ENCODE results near the gene CSTPP1.
"Not testable (repeated sequence)": the region's sequence is repeated elsewhere in the genome, so short reads cannot be mapped to it uniquely, and the experiment has no call there.

The CSTPP1 gene

DNA sequence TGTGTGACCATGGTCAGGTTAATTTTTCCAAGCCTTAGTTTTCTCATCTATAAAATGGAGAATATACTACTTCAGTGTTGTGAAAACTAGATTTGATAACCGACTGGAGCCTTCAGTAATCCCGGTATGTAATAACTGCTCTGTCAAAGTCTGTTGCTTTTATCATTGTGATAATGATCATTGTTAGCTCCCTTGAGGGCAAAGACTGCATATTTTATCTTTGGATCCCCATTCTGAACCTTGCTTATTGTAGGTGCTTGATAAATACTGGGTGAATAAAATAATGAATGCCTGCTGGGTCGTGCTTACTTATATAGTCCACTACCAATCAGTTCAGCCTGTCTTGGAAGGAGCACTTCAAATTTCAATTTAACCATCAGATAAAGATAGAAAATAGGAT lies 134.8 kb downstream of the CSTPP1 start:
- no peak for DNase-seq (ENCODE audit: low spot score)
- H3K9me3 Mint-ChIP-seq: no peaks in the 10 kb centered on the region
- H3K4me1 Mint-ChIP-seq (ENCODE audit: low read depth): no peaks in the 10 kb centered on the region

GRCh38 chr11:47071791-47072261 lies 135.3 kb downstream of the CSTPP1 start:
- no peak for DNase-seq (ENCODE audit: low spot score)
- H3K9me3 Mint-ChIP-seq: no peaks in the 10 kb centered on the region
- no peak overlapping the region for H3K27ac Mint-ChIP-seq
- H3K4me3 Mint-ChIP-seq: no peak overlapping the region
- no peaks in the 10 kb centered on the region for H3K36me3 Mint-ChIP-seq (ENCODE audit: low read depth)
- peaks cover 3% of the 10 kb centered on the region for H3K27me3 Mint-ChIP-seq (ENCODE audit: low read depth)
- no peaks in the 10 kb centered on the region for H3K4me1 Mint-ChIP-seq (ENCODE audit: low read depth)

More for the DNA sequence above, 134.8 kb downstream of the CSTPP1 start:
- H3K27me3 Mint-ChIP-seq (ENCODE audit: low read depth): peaks cover 3% of the 10 kb centered on the region
- H3K27ac Mint-ChIP-seq: no peak overlapping the region
- H3K4me3 Mint-ChIP-seq: no peak overlapping the region
- H3K36me3 Mint-ChIP-seq (ENCODE audit: low read depth): no peaks in the 10 kb centered on the region

- H3K4me3 Mint-ChIP-seq: no peak overlapping the region
- DNase-seq (ENCODE audit: low spot score): no peak
- no peaks in the 10 kb centered on the region for H3K36me3 Mint-ChIP-seq (ENCODE audit: low read depth)
- no peaks in the 10 kb centered on the region for H3K27me3 Mint-ChIP-seq (ENCODE audit: low read depth)
- no peak overlapping the region for H3K27ac Mint-ChIP-seq
- no peaks in the 10 kb centered on the region for H3K9me3 Mint-ChIP-seq
- H3K4me1 Mint-ChIP-seq (ENCODE audit: low read depth): no peaks in the 10 kb centered on the region
These were observed 142.4 kb downstream of the CSTPP1 start for GRCh38 chr11:47078751-47079521.

GRCh38 chr11:47080775-47081174 lies 144.2 kb downstream of the CSTPP1 start:
- DNase-seq (ENCODE audit: low spot score); H3K4me3 Mint-ChIP-seq; H3K9me3 Mint-ChIP-seq; H3K4me1 Mint-ChIP-seq (ENCODE audit: low read depth); H3K36me3 Mint-ChIP-seq (ENCODE audit: low read depth); H3K27me3 Mint-ChIP-seq (ENCODE audit: low read depth); H3K27ac Mint-ChIP-seq: not testable (repeated sequence)

DNA sequence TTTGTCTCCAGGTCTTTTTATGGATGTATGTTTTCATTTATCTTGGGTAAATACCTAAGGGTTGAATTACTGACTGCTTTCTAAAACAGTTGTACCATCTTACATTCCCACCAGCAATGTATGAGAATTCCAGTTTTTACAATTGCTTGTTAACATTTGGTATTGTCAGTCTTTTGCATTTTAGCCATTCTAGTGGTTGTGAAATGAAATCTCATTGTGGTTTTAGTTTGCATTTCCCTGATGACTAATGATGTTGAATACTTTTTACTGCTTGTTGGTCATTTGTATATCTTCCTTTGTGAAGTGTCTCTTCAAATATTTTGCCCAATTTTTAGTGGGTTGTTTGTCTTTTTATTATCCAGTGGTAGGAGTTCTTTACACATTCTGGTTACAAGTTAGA lies 147.4 kb downstream of the CSTPP1 start:
- no peaks in the 10 kb centered on the region for H3K9me3 Mint-ChIP-seq
- no peak overlapping the region for H3K4me3 Mint-ChIP-seq
- H3K4me1 Mint-ChIP-seq (ENCODE audit: low read depth): peaks cover 3% of the 10 kb centered on the region
- no peak overlapping the region for H3K27ac Mint-ChIP-seq
- no peaks in the 10 kb centered on the region for H3K36me3 Mint-ChIP-seq (ENCODE audit: low read depth)
- no peaks in the 10 kb centered on the region for H3K27me3 Mint-ChIP-seq (ENCODE audit: low read depth)
- no peak for DNase-seq (ENCODE audit: low spot score)

GRCh38 chr11:47087801-47088200 lies 151.2 kb downstream of the CSTPP1 start:
- peaks cover 3% of the 10 kb centered on the region for H3K4me1 Mint-ChIP-seq (ENCODE audit: low read depth)
- H3K9me3 Mint-ChIP-seq: no peaks in the 10 kb centered on the region
- no peak overlapping the region for H3K4me3 Mint-ChIP-seq
- DNase-seq (ENCODE audit: low spot score): no peak
- H3K27ac Mint-ChIP-seq: no peak overlapping the region
- peaks cover 1% of the 10 kb centered on the region for H3K27me3 Mint-ChIP-seq (ENCODE audit: low read depth)
- no peaks in the 10 kb centered on the region for H3K36me3 Mint-ChIP-seq (ENCODE audit: low read depth)

DNA sequence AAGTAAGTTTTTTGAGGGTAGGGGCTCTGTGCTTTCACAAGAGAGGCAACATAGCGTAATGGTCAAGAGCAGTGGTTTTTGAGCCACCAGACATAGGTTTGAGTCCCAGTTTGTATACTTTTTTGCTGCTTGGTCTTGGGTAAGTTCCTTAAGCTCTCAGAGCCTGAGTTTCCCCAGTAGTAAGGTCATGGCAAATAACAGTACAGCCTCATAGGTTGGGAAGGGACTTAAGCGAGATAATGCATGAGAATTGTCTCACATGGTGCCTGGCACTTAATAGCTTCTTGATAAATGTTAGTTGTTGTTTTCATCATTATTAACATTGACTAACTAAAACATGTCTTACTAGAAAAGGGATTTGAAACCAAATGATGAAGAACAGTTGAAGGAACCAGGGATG lies 157.0 kb downstream of the CSTPP1 start:
- Mint-ChIP-seq H3K36me3 (ENCODE audit: low read depth) (no peaks in the 10 kb centered on the region), H3K4me1 (ENCODE audit: low read depth) (no peaks in the 10 kb centered on the region), H3K27me3 (ENCODE audit: low read depth) (peaks cover 8% of the 10 kb centered on the region), H3K4me3 (no peak overlapping the region), H3K9me3 (no peaks in the 10 kb centered on the region), H3K27ac (no peak overlapping the region)
- no peak for DNase-seq (ENCODE audit: low spot score)

GRCh38 chr11:47096871-47097270 lies 160.3 kb downstream of the CSTPP1 start:
- H3K27me3 Mint-ChIP-seq (ENCODE audit: low read depth); H3K36me3 Mint-ChIP-seq (ENCODE audit: low read depth); DNase-seq (ENCODE audit: low spot score); H3K4me1 Mint-ChIP-seq (ENCODE audit: low read depth); H3K27ac Mint-ChIP-seq; H3K9me3 Mint-ChIP-seq; H3K4me3 Mint-ChIP-seq: not testable (repeated sequence)

DNA sequence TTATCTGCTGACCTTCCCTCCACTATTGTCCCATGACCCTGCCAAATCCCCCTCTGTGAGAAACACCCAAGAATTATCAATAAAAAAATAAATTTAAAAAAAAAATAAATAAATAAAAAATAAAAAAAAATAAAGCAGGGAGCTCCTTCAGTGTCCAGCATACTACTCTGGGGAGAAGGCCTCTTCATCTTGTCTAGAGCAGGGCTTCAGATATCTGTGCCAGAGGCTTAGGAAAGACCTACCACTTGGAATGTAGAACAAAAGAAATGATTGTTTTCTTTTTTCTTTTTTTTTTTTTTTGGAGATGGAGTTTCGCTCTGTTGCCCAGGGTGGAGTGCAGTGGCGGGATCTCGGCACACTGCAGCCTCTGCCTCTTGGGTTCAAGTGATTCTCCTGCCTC lies 161.7 kb downstream of the CSTPP1 start:
- H3K27me3 Mint-ChIP-seq (ENCODE audit: low read depth); H3K9me3 Mint-ChIP-seq; H3K4me1 Mint-ChIP-seq (ENCODE audit: low read depth); H3K4me3 Mint-ChIP-seq; H3K27ac Mint-ChIP-seq; H3K36me3 Mint-ChIP-seq (ENCODE audit: low read depth); DNase-seq (ENCODE audit: low spot score): not testable (repeated sequence)

DNA sequence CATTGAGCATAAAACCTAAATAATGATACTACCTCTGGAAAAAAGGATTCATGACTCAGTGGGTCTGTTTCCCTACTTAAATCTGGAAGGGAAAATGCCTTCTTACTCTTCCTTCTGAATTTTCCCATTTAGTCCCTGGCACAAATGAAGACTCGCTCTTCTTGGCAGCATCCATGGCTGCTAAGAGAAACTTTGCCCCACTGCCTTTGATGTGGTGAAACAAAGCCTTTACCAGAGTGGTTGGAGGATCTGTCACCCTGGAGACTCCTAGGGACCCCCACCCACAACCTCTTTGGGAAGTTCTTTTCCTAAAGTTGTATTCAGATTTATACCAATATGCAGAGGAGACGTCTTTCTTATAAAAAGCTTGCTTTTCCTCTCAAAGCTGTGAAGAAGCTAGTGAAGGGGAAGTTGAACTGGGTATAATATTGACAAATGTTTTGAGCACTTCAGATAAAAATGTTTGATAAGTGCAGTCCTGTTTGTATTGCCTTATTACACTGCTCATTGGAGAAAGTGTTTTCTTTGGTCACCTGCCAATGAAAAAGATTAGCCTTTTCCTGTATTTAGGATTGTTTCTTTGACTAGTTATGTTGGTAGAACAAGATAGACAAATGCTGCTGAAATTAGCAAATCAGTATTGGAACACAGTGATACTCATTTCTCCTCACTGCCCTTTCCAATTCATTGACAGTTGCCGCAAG lies 162.8 kb downstream of the CSTPP1 start:
- no peak for DNase-seq (ENCODE audit: low spot score)
- H3K9me3 Mint-ChIP-seq: no peaks in the 10 kb centered on the region
- H3K27ac Mint-ChIP-seq: no peak overlapping the region
- no peak overlapping the region for H3K4me3 Mint-ChIP-seq
- no peaks in the 10 kb centered on the region for H3K36me3 Mint-ChIP-seq (ENCODE audit: low read depth)
- H3K27me3 Mint-ChIP-seq (ENCODE audit: low read depth): no peaks in the 10 kb centered on the region
- no peaks in the 10 kb centered on the region for H3K4me1 Mint-ChIP-seq (ENCODE audit: low read depth)

DNA sequence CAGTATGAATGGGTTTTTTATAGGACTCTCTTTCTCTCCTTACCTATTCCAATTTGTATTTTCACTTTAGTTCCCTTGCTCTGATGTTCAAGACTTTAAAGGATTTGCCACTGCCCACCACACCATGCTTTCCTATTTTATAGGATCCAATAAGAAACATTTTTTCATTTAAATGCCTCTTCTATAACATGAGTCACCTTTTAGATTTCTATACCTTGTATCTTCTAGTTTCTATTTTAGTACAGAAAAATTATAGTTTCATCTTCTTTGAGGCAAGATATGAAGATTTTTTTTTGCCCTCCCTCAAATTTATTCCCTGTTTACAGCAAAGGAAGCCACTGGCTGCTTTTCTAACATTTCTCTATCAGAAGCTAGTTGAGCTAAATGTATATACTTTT lies 163.4 kb downstream of the CSTPP1 start:
- Mint-ChIP-seq H3K4me1 (ENCODE audit: low read depth) (no peaks in the 10 kb centered on the region), H3K27me3 (ENCODE audit: low read depth) (no peaks in the 10 kb centered on the region), H3K9me3 (no peaks in the 10 kb centered on the region), H3K4me3 (no peak overlapping the region), H3K36me3 (ENCODE audit: low read depth) (no peaks in the 10 kb centered on the region), H3K27ac (no peak overlapping the region)
- DNase-seq (ENCODE audit: low spot score): no peak

- DNase-seq (ENCODE audit: low spot score): no peak
- Mint-ChIP-seq H3K27ac (no peak overlapping the region), H3K9me3 (no peaks in the 10 kb centered on the region), H3K4me3 (no peak overlapping the region), H3K36me3 (ENCODE audit: low read depth) (no peaks in the 10 kb centered on the region), H3K4me1 (ENCODE audit: low read depth) (no peaks in the 10 kb centered on the region), H3K27me3 (ENCODE audit: low read depth) (no peaks in the 10 kb centered on the region)
These were observed 164.8 kb downstream of the CSTPP1 start for GRCh38 chr11:47101406-47101805.

- Mint-ChIP-seq H3K36me3 (ENCODE audit: low read depth) (no peaks in the 10 kb centered on the region), H3K9me3 (no peaks in the 10 kb centered on the region), H3K27me3 (ENCODE audit: low read depth) (no peaks in the 10 kb centered on the region), H3K4me3 (no peak overlapping the region), H3K27ac (no peak overlapping the region), H3K4me1 (ENCODE audit: low read depth) (no peaks in the 10 kb centered on the region)
- DNase-seq (ENCODE audit: low spot score): no peak
These were observed 167.8 kb downstream of the CSTPP1 start for GRCh38 chr11:47104261-47104950.

- Mint-ChIP-seq H3K4me1 (ENCODE audit: low read depth) (no peaks in the 10 kb centered on the region), H3K36me3 (ENCODE audit: low read depth) (no peaks in the 10 kb centered on the region), H3K4me3 (no peak overlapping the region), H3K27ac (no peak overlapping the region), H3K9me3 (no peaks in the 10 kb centered on the region), H3K27me3 (ENCODE audit: low read depth) (no peaks in the 10 kb centered on the region)
- DNase-seq (ENCODE audit: low spot score): no peak
These were observed 169.0 kb downstream of the CSTPP1 start for GRCh38 chr11:47105541-47105940.
